Erythroblast (primary cell): Measurements from ENCODE around the gene LRMDA.
"Not testable (repeated sequence)": the region's sequence is repeated elsewhere in the genome, so short reads cannot be mapped to it uniquely, and the experiment has no call there.

Experiments used
- DNase-seq, 2 experiments: peaks; one replicate each; lab custom pipeline; 2025; lab: John Stamatoyannopoulos, UW
- GATA1 ChIP-seq: IDR thresholded peaks from 2 replicates; pipeline ENCODE4 v1.6.1; 2011; ENCODE audit warnings: low read depth, mild to moderate bottlenecking, control low read depth, low read length, moderate library complexity
- POLR2A ChIP-seq: IDR thresholded peaks from 2 replicates; pipeline ENCODE4 v1.6.1; 2011; ENCODE audit warnings: mild to moderate bottlenecking, low read length

Gene LRMDA

GRCh38 chr10:76577455-76577854 is 1146.0 kb downstream of the LRMDA start:
- TF ChIP-seq GATA1 = no peak
- no peak for TF ChIP-seq POLR2A
- DNase-seq = no peak

DNA sequence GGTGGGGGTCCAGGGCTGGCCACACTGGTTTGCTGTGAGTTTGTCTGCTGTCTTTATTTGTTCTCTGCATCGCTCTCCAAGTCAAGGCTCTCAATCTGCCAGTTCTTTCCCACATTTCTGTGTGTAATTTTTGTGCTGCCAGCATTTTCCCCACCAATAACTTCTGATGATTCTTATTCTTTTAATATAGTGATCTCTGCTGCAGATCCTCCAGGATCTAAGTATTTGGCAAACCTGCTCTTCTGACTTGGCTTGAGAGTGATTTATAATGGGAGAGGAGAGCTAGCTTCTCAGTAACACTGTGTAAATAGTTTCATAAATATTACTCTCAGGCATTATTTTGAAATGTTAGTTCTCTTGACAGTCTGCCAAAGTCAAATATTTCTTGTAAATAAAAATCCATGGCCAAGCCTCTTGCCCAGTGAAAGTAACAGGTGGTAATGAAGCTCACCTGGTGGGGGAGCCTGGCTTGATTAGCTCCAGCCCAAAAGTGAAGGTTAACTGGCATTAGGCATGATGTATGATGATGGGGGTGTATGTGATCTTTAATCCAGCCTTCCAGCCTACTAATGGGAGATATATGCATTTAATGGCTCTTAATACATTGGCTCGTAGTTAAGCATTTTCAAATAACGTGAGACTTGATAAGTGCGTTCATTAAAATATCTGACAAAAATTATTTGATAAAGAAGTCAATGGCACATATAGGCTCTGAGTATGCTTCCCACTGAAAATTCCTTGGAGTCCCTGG is 1150.3 kb downstream of the LRMDA start:
- no peak for TF ChIP-seq GATA1
- TF ChIP-seq POLR2A = no peak
- no peak for DNase-seq

GRCh38 chr10:76582531-76582930 is 1151.1 kb downstream of the LRMDA start:
- no peak for TF ChIP-seq GATA1
- TF ChIP-seq POLR2A = no peak
- DNase-seq = no peak

GRCh38 chr10:76583711-76584161 is 1152.3 kb downstream of the LRMDA start:
- TF ChIP-seq GATA1 = no peak
- no peak for TF ChIP-seq POLR2A
- DNase-seq = no peak

DNA sequence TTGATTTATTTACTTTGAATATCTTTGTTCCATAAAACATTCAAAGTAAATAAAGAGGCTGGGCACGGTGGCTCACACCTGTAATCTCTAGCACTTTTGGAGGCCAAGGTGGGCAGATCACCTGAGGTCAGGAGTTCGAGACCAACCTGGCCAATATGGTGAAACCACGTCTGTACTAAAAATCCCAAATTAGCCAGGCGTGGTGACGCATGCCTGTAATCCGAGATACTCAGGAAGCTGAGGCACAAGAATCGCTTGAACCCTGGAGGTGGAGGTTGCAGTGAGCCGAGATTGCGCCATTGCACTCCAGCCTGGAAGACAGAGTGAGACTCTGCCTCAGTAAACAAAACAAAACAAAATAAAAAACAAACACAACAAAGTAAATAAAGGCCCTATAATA is 1153.0 kb downstream of the LRMDA start:
- not testable (repeated sequence) for DNase-seq
